ENCODE measurements around the gene KBTBD4.

GRCh38 chr11:47531666-47532065, 47.1 kb downstream of the KBTBD4 start:
- TF ChIP-seq, protein P1, sequence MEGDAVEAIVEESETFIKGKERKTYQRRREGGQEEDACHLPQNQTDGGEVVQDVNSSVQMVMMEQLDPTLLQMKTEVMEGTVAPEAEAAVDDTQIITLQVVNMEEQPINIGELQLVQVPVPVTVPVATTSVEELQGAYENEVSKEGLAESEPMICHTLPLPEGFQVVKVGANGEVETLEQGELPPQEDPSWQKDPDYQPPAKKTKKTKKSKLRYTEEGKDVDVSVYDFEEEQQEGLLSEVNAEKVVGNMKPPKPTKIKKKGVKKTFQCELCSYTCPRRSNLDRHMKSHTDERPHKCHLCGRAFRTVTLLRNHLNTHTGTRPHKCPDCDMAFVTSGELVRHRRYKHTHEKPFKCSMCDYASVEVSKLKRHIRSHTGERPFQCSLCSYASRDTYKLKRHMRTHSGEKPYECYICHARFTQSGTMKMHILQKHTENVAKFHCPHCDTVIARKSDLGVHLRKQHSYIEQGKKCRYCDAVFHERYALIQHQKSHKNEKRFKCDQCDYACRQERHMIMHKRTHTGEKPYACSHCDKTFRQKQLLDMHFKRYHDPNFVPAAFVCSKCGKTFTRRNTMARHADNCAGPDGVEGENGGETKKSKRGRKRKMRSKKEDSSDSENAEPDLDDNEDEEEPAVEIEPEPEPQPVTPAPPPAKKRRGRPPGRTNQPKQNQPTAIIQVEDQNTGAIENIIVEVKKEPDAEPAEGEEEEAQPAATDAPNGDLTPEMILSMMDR (IDR thresholded peaks at IDR 0.05): no peak
- TF ChIP-seq ZFX (IDR thresholded peaks at IDR 0.05; ENCODE audit: borderline replicate concordance): no peak

Measured in 22Rv1 (cell line).